GM13977 (cell line): ENCODE data around the gene TGFA.

Experiments used
- DNase-seq: peaks from one replicate; pipeline ENCODE4 v3.0.0; 2012; ENCODE audit warnings: low spot score
- in situ Hi-C: fragments of 300-500 bp; cut with MboI; formaldehyde crosslinking; loops from one replicate; pipeline ENCODE4 v1.12.0; 2022; ENCODE audit warnings: low sequenced_read_pairs, low pct_unique_long_range_greater_than_20kb, mixed read lengths, inconsistent platforms; ENCODE audit not compliant: unreplicated experiment
- TF ChIP-seq, protein P1 (sequence below): IDR thresholded peaks from 2 replicates; pipeline ENCODE4 v1.5.1; 2012; ENCODE audit warnings: mild to moderate bottlenecking, control low read depth; ENCODE audit not compliant: insufficient read depth; ENCODE audit errors: extremely low read depth, missing control alignments

Gene TGFA

DNA sequence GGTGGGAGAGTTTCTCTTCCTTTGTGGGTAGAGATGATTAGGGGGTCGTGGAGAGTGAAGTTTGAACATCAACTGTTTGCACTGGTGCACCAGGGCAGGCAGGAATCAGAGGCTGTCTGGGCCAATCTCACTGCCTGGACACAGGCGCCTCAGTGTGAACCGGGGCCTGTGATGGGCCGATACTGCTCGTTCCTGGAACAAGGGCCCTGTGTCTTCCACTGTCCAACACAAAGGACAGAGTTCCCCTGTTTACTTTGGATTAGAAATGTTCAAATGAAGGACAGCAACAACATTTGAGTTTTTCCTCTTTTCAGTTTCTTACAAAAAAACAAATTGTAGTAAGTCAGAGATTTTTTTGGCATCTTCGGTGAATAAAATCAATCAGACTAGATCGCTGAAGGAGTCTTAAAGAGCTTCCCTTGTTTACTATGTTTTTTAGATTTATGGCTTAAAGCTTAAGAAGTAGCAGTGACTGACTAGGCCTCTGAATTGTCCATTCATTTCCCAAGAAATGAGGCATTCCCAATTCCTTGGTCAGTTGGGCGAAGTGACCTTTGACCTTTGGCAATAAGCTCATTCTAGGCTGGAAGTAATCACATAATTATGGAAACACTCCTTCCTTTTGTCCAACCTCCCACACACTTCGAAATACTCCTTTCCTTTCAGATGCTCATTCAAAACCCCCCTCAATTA lies 11.6 kb upstream of the TGFA start:
- DNase-seq = no peak
- TF ChIP-seq, protein P1, sequence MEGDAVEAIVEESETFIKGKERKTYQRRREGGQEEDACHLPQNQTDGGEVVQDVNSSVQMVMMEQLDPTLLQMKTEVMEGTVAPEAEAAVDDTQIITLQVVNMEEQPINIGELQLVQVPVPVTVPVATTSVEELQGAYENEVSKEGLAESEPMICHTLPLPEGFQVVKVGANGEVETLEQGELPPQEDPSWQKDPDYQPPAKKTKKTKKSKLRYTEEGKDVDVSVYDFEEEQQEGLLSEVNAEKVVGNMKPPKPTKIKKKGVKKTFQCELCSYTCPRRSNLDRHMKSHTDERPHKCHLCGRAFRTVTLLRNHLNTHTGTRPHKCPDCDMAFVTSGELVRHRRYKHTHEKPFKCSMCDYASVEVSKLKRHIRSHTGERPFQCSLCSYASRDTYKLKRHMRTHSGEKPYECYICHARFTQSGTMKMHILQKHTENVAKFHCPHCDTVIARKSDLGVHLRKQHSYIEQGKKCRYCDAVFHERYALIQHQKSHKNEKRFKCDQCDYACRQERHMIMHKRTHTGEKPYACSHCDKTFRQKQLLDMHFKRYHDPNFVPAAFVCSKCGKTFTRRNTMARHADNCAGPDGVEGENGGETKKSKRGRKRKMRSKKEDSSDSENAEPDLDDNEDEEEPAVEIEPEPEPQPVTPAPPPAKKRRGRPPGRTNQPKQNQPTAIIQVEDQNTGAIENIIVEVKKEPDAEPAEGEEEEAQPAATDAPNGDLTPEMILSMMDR = no peak
- in situ Hi-C loops = no loop called here

DNA sequence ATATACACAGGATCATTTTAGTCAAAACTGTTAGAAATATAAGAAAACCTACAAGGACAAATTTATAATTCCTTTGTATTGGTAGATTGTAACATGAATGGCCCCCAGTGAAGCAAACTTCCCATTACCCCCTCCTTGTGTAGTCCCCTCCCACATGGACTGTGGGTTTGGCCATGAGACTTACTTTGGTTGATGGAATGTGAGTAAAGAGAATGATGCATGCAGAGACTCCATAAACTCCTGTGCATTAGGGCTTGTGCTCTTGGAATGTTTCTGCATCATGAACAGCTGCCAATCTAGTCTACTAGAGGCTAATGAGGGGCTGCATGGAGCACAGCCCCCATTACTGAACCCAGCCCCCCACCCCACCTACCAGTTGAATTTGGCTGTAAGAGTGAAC lies 8.3 kb upstream of the TGFA start:
- DNase-seq = no peak
- TF ChIP-seq, protein P1 = no peak
- in situ Hi-C loops = no loop called here

DNA sequence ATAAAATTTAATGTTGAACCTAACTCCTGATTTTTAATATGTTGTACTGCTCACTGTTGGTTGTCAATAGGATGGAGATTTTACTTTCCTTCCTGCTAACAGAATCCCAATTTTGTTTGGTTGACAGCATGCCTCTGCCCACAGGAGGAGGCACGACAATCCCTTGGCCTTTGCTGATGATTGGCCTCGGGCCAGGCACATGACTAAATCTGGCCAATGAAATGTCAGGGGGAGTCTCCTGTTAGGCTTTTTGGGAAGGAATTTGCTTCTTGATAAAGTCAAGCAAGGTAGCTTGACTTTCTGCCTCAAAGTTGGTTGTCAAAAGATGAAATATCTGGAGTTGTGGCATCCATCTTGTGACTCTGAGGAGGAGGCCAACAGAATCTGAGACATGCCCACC lies 6.8 kb upstream of the TGFA start:
- in situ Hi-C loops = no loop called here
- no peak for DNase-seq
- TF ChIP-seq, protein P1 = no peak

DNA sequence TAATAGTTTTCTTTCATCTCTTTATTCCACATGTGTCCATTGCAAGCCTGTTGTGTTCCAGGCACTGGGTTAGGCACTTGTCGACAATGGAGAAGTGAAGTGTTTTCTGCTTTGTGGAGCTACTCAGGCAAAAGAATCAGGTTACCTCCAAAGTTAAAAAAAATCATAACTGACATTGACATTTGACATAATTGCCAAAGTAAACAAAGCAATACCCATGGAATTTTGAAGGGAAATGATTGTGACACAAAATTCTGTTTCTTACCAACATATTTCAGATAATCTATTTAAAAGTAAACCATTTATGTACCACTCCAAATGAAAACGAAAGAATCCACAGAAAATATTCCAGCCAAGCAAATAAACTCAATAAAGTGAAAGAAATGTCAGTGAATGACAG lies 6.4 kb upstream of the TGFA start:
- TF ChIP-seq, protein P1 = no peak
- in situ Hi-C loops = no loop called here
- DNase-seq = no peak

DNA sequence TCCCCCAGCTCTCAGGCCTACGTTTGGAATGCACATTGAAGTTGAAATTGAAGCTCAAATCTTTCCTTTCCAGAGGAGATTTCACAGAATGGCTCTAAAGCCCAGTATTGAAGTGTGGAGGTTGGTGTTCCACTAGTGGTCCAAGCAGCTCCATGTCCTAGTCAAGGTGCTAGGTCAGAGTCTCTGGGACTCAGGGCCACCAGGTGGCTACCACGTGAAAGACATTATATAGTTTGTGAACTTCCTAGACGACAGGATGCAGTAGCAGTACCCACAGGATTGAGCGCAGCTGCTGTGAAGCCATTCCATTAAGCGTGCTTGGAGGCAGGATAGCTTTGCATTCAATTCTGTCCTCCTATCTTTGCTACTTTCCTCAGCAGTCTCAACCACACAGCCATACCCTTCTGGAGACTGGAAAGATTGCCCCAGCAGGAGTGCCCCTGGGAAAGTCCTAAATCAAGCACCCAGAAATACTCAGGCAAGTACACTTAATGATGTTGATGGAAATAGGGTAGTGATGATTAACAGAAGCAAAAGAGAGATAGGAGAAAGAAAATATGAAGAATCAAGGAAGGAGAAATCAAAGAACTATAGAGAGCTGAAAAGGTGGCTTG lies 4.7 kb upstream of the TGFA start:
- TF ChIP-seq, protein P1 = no peak
- DNase-seq = no peak
- in situ Hi-C loops = no loop called here

DNA sequence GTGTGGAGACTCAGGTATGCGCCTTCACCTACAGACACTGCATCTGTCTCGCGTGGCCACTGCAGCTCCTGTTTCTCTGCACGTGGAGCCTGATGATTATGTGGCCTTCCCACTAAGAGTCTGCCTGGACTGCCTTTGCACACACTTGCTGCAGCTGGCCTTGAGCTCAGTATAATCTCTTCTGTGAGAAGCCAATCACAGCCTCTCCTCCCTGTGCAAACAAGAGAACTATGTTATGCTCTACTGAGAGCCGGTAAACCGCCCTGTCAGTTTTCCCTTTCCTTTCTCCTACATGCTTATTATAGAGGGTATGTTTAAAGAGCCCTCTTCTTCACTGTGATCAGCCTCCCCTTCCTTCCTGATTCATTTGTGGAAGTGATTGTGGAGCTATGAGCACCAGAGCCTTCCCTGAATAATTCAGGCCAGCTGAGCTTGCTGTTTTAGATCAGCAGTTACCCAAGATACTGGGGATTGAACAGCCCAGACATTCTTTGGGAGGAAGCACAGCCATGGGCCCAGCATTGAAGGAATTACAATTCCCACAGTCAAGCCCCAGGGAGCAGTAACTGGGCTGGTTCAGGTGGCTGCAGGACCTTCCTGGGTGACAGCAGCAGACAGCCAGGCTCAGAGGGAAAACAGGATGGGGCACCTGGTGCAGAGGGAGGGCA lies 3.7 kb upstream of the TGFA start:
- in situ Hi-C loops = no loop called here
- no peak for DNase-seq
- TF ChIP-seq, protein P1 = no peak
